ENCODE data around the gene HELZ.

DNA sequence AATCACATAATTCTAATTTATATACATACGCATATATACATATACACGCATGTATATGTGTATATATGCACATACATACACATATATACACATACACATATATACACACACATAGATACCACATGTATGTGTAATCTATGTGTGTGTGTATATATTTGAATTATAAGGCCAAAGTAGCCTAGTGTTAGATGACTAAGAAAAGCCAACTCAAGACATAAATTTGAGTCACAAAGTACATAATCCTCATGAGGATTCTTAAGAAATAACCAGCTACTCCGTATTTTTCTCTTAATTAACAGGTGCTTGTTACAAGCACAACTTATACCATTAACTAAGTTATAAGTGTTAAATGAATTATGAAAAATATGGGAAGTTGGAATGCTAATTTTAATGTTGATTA, 115.7 kb downstream of the HELZ start:
- TF ChIP-seq CTCF (IDR thresholded peaks at IDR 0.05) (no peak), POLR2A (IDR thresholded peaks at IDR 0.05) (no peak)
